Measurements from ENCODE around the gene FBXW8.
A peak's percentile ranks its signal among the peaks of the same experiment; 100 is the strongest.

The FBXW8 gene

GRCh38 chr12:117000316-117000715 is 89.6 kb downstream of the FBXW8 start:
- DNase-seq: no peak

GRCh38 chr12:117002051-117002817 is 91.5 kb downstream of the FBXW8 start:
- no peak for DNase-seq

GRCh38 chr12:117003883-117004404 is 93.2 kb downstream of the FBXW8 start:
- DNase-seq: no peak

GRCh38 chr12:117005417-117006046 is 94.8 kb downstream of the FBXW8 start:
- DNase-seq: no peak

- no peak for DNase-seq
Observed at GRCh38 chr12:117006333-117006732, 95.6 kb downstream of the FBXW8 start.

GRCh38 chr12:117007577-117007976 is 96.8 kb downstream of the FBXW8 start:
- DNase-seq: no peak

GRCh38 chr12:117009759-117010158 is 99.0 kb downstream of the FBXW8 start:
- no peak for DNase-seq

GRCh38 chr12:117010693-117011451 is 100.1 kb downstream of the FBXW8 start:
- DNase-seq: no peak

GRCh38 chr12:117011988-117012805 is 101.4 kb downstream of the FBXW8 start:
- no peak for DNase-seq

- no peak for DNase-seq
Observed at GRCh38 chr12:117013726-117014125, 103.0 kb downstream of the FBXW8 start.

- DNase-seq: no peak
Observed at GRCh38 chr12:117014342-117014887, 103.7 kb downstream of the FBXW8 start.

GRCh38 chr12:117015811-117016210 is 105.1 kb downstream of the FBXW8 start:
- no peak for DNase-seq

- DNase-seq: no peak
Observed at GRCh38 chr12:117017807-117018206, 107.1 kb downstream of the FBXW8 start.

GRCh38 chr12:117018276-117018675 is 107.5 kb downstream of the FBXW8 start:
- no peak for DNase-seq

GRCh38 chr12:117018685-117019084 is 107.9 kb downstream of the FBXW8 start:
- DNase-seq: peak; percentile 40

GRCh38 chr12:117019866-117020265 is 109.1 kb downstream of the FBXW8 start:
- no peak for DNase-seq

GRCh38 chr12:117020536-117021220 is 109.9 kb downstream of the FBXW8 start:
- DNase-seq: no peak

GRCh38 chr12:117022465-117022864 is 111.7 kb downstream of the FBXW8 start:
- no peak for DNase-seq

GRCh38 chr12:117023998-117024960 is 113.5 kb downstream of the FBXW8 start:
- DNase-seq: no peak

GRCh38 chr12:117024961-117025480 is 114.3 kb downstream of the FBXW8 start:
- no peak for DNase-seq
